Loucy (cell line): ENCODE results near the gene PIBF1.

Experiments used
- H2AFZ ChIP-seq: fragments of 200-600 bp; sonication (generic); 2 replicates; pipeline ENCODE4 v1.6.0; 2016; ENCODE audit warnings: antibody characterized with exemption, mild to moderate bottlenecking, low read length, moderate library complexity
- H3F3A ChIP-seq: fragments of 200-600 bp; 2 replicates; pipeline ENCODE4 v1.6.0; 2016; ENCODE audit warnings: antibody characterized with exemption, low read depth, mild to moderate bottlenecking
- H3K27me3 ChIP-seq: fragments of 200-600 bp; sonication (generic); 2 replicates; pipeline ENCODE4 v1.6.1; 2014; ENCODE audit warnings: low read length, mild to moderate bottlenecking; ENCODE audit not compliant: insufficient read depth, poor library complexity, severe bottlenecking
- H3K36me3 ChIP-seq: fragments of 200-600 bp; sonication (generic); 2 replicates; pipeline ENCODE4 v1.6.1; 2016; ENCODE audit warnings: low read length; ENCODE audit not compliant: insufficient read depth
- H3K4me1 ChIP-seq: fragments of 200-600 bp; sonication (generic); 2 replicates; pipeline ENCODE4 v1.5.1; 2014; ENCODE audit warnings: low read length, mild to moderate bottlenecking; ENCODE audit not compliant: insufficient read depth, poor library complexity, severe bottlenecking
- H3K4me2 ChIP-seq: fragments of 200-600 bp; sonication (generic); 2 replicates; pipeline ENCODE4 v1.6.0; 2014; ENCODE audit warnings: antibody characterized with exemption, low read length, low read depth, mild to moderate bottlenecking; ENCODE audit not compliant: poor library complexity, severe bottlenecking
- H3K4me3 ChIP-seq: fragments of 200-600 bp; sonication (generic); 2 replicates; pipeline ENCODE4 v1.5.1; 2014; ENCODE audit warnings: low read length, mild to moderate bottlenecking, mixed read lengths; ENCODE audit not compliant: poor library complexity, severe bottlenecking
- H3K79me2 ChIP-seq: fragments of 200-600 bp; sonication (generic); 2 replicates; pipeline ENCODE4 v1.6.1; 2014; ENCODE audit warnings: low read length; ENCODE audit not compliant: insufficient read depth
- H3K9ac ChIP-seq: fragments of 200-600 bp; sonication (generic); 2 replicates; pipeline ENCODE4 v1.6.0; 2014; ENCODE audit warnings: mild to moderate bottlenecking, low read depth, low read length, moderate library complexity; ENCODE audit not compliant: poor library complexity, severe bottlenecking
- H3K9me2 ChIP-seq: fragments of 200-600 bp; sonication (generic); replicated peaks from 2 replicates; pipeline ENCODE4 v1.6.1; 2016; ENCODE audit warnings: low read depth, low read length, mixed read lengths
- H3K9me3 ChIP-seq: fragments of 200-600 bp; sonication (generic); 2 replicates; pipeline ENCODE4 v1.6.1; 2014; ENCODE audit warnings: mild to moderate bottlenecking, antibody characterized with exemption, low read length, low read depth; ENCODE audit not compliant: insufficient read depth
- H4K20me1 ChIP-seq: fragments of 200-600 bp; sonication (generic); 2 replicates; pipeline ENCODE4 v1.6.0; 2014; ENCODE audit warnings: antibody characterized with exemption, low read length, mild to moderate bottlenecking; ENCODE audit not compliant: insufficient read depth, poor library complexity, severe bottlenecking
- CTCF ChIP-seq: fragments of 200-600 bp; sonication (generic); conservative IDR thresholded peaks from 2 replicates; pipeline ENCODE4 v1.5.1; 2014; ENCODE audit warnings: mild to moderate bottlenecking, antibody characterized with exemption, low read length
- EZH2phosphoT487 ChIP-seq: fragments of 200-600 bp; IDR thresholded peaks from 2 replicates; pipeline ENCODE4 v1.6.1; 2018; ENCODE audit warnings: antibody characterized with exemption, mild to moderate bottlenecking, moderate library complexity, borderline replicate concordance

PIBF1 gene

DNA sequence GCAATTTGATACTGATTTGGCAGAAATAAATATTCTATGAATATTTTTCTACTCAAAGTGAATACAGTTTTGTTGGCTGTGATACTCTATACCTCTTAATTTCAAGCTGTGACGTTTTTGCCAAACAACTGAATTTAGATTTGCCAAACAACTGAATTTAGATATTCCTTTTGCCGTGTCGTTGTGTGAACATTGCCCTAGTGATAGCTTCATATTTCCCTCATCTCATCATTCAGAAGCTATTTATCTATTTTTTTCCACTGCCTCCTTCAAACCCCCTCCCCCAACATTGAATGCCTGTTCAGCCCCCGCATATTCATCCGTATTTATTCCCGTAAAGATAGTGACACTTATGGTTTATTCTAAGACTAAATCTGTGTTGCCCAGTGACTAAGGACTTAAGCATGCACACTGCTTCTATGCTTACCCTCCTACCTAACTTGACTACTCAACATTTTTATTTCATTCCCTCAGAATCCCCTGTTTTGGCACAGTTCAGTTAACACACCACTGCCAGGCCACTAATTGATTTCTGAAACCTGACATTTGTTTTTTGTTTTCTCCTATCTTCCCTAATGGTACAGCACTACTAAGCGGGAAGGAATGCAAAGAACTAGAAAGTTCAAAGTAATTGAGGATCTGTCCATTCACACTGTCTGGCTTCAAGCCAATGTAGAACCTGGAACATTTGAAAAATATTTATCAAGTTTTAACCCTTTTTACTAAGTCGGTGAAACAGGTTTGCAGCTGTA lies 274.1 kb downstream of the PIBF1 start:
- no peak overlapping the region for H2AFZ ChIP-seq
- H4K20me1 ChIP-seq: no peaks in the 10 kb centered on the region
- no peak overlapping the region for H3K4me3 ChIP-seq
- H3K4me2 ChIP-seq: no peak overlapping the region
- no peaks in the 10 kb centered on the region for H3K4me1 ChIP-seq
- H3K79me2 ChIP-seq: no peaks in the 10 kb centered on the region
- H3K9ac ChIP-seq: no peak overlapping the region
- H3K36me3 ChIP-seq: no peaks in the 10 kb centered on the region
- TF ChIP-seq CTCF (no peak), EZH2phosphoT487 (no peak)
- no peaks in the 10 kb centered on the region for H3K9me2 ChIP-seq
- no peaks in the 10 kb centered on the region for H3K9me3 ChIP-seq
- peaks cover 5% of the 10 kb centered on the region for H3K27me3 ChIP-seq
- H3F3A ChIP-seq: no peaks in the 10 kb centered on the region

DNA sequence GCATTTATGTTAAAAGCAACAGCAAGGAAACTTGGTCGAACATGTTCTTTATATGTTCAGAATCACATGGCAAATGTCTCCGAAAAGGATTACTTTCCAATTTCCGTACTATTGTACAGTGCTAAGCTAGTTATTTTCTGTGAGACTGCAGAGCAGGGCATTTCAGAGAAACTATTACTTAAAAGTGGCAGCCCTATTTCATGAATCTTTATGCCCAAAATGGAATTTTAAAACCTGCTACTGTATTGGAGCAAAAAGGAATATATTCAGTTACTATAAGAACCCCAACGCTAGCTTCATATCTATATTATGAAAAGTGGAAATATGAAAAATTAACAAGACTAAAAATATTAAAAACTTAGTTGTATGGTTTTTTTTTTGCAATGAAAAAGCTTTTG lies 274.6 kb downstream of the PIBF1 start:
- Histone ChIP-seq H3K4me2 (no peak overlapping the region), H3K79me2 (no peaks in the 10 kb centered on the region), H3K36me3 (no peaks in the 10 kb centered on the region), H3K27me3 (peaks cover 5% of the 10 kb centered on the region), H3K4me1 (no peaks in the 10 kb centered on the region), H4K20me1 (no peaks in the 10 kb centered on the region), H3F3A (no peaks in the 10 kb centered on the region), H3K9me3 (no peaks in the 10 kb centered on the region), H2AFZ (no peak overlapping the region), H3K4me3 (no peak overlapping the region), H3K9ac (no peak overlapping the region), H3K9me2 (no peaks in the 10 kb centered on the region)
- no peak for TF ChIP-seq CTCF
- TF ChIP-seq EZH2phosphoT487: no peak

DNA sequence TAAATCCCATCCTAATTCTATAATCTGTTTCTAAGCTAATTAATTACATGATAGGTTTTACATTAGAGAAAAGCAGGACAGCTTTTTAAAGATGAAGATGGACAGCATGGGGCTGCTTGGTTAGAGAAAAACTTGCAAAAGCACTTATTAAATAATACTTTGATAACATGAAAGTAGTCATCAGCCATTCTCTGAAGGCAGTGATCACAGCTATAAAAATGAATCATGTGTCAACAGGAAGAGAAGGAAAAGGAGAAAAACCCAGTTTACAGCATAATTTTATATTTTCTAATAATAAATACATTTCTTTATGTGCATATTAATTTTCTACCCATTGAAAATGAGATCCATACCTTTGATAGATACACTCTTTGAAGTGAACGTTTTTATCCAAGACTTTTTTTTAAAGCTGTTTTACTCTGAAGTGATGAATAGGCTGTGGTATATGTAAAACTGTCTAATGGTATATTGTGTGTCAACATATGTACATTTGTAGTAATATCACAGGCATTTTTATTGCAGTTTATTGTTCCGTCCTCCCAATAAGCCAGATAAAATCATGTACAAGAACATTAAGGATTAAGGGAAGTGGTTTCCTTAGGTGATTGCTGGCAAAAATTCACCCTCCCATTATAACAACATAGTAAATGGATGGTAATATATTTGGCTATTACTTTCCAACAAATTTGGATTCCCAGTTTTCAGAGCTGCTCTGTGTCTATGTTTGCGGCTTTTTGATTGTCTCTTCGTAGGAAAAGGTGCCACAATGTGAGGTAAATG lies 275.5 kb downstream of the PIBF1 start:
- Histone ChIP-seq H3K4me3 (no peak overlapping the region), H3K9me3 (no peaks in the 10 kb centered on the region), H3K36me3 (no peaks in the 10 kb centered on the region), H3K4me1 (no peaks in the 10 kb centered on the region), H3K4me2 (no peak overlapping the region), H3K9me2 (no peaks in the 10 kb centered on the region), H3K9ac (no peak overlapping the region), H2AFZ (no peak overlapping the region), H3K27me3 (peaks cover 5% of the 10 kb centered on the region), H3K79me2 (no peaks in the 10 kb centered on the region), H4K20me1 (no peaks in the 10 kb centered on the region), H3F3A (no peaks in the 10 kb centered on the region)
- TF ChIP-seq EZH2phosphoT487: no peak
- no peak for TF ChIP-seq CTCF
